ENCODE data around the gene RNF220.

DNA sequence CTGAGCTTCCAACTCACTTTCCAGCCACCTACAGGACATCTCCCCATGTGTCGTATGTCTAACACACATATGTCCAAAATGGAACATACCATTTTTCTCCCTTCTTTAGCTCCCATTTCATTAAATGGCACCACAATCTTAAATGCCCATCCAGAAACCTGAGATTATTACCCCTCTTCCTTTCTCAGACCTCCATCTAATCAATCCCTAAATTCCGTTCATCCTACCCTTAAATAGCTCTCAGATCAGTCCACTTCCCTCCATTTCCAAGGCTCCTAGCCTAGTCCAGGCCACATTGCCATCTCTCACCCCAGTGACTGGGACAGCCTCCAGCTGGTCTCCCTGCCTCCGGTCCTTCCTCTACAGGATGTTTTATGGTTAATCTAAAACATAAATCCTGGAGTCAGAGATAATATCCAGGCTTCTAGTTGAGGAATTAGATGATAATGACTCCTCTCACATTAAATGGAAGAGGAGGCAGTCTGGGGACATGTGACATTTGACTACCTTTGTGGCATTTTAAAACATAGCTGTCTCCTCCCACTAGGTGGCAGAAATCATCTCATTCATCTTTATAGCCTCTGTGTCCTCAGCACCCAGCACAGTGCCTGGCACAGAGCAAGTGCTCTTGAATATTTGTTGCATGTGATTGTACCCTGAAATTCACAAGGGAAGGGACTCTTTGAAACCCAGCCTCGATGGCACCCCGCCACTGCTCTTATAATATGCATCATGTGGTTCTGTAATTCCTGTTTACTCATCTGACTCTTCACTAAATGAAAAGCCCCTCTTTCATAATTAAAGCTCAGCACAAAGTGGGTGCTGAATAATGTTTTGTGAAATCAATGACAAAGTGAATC lies 166.9 kb downstream of the RNF220 start:
- TF ChIP-seq CTCF (IDR thresholded peaks at IDR 0.05) = no peak
- no peak for TF ChIP-seq POLR2A (IDR thresholded peaks at IDR 0.05)

Measured in uterus (tissue), 2 donors.